Keratinocyte (primary cell): ENCODE data around the gene AIFM3. TPM values are rescaled to one million over a fixed set of nuclear protein-coding genes. Genes with fewer than 3 reads are reported as not detected.

Experiments used
- DNase-seq: peaks from one replicate; pipeline ENCODE4 v3.0.0-alpha.2; 2011; ENCODE audit warnings: low read depth, missing footprints, low spot score
- FAIRE-seq: peaks from 2 replicates; lab custom pipeline; 2011; peaks lifted over from hg19 to GRCh38; lab: Jason Lieb, UNC
- H2AFZ ChIP-seq: 2 replicates; pipeline ENCODE4 v1.6.0; 2012; ENCODE audit warnings: low read length, control low read depth, inconsistent platforms; ENCODE audit not compliant: control insufficient read depth
- H3K27ac ChIP-seq: 2 replicates; pipeline ENCODE4 v1.5.1; 2011; ENCODE audit warnings: low read length; ENCODE audit not compliant: control insufficient read depth, insufficient read depth
- H3K27me3 ChIP-seq: 3 replicates; pipeline ENCODE4 v1.6.0; 2011; ENCODE audit warnings: low read length; ENCODE audit not compliant: control insufficient read depth, insufficient read depth; ENCODE audit errors: extremely low read depth
- H3K36me3 ChIP-seq, 2 experiments: 2 replicates in 1 of 2; 3 replicates in 1 of 2; pipeline ENCODE4 v1.5.1; 2011; ENCODE audit warnings: low read length in 2 of 2, mild to moderate bottlenecking in 1 of 2; ENCODE audit not compliant: control insufficient read depth in 2 of 2, insufficient read depth in 2 of 2; ENCODE audit errors: extremely low read depth in 1 of 2
- H3K4me1 ChIP-seq: 3 replicates; pipeline ENCODE4 v1.5.1; 2011; ENCODE audit warnings: low read length; ENCODE audit not compliant: control insufficient read depth, insufficient read depth; ENCODE audit errors: extremely low read depth
- H3K4me2 ChIP-seq: 3 replicates; pipeline ENCODE4 v1.6.0; 2011; ENCODE audit warnings: low read depth, low read length; ENCODE audit not compliant: control insufficient read depth, insufficient read depth; ENCODE audit errors: extremely low read depth
- H3K4me3 ChIP-seq, 3 experiments: fragments of 200-600 bp in 1 of 3; sonication (generic) in 1 of 3; 2 replicates in 2 of 3; 3 replicates in 1 of 3; pipeline ENCODE4 v1.5.1; 2011 to 2016; ENCODE audit warnings: low read length in 3 of 3, mild to moderate bottlenecking in 3 of 3, control low read depth in 2 of 3, inconsistent platforms in 1 of 3, low read depth in 1 of 3, mixed read lengths in 1 of 3, mixed run types in 1 of 3, moderate library complexity in 1 of 3; ENCODE audit not compliant: control insufficient read depth in 2 of 3, insufficient read depth in 2 of 3; ENCODE audit errors: extremely low read depth in 1 of 3
- H3K79me2 ChIP-seq: 2 replicates; pipeline ENCODE4 v1.6.0; 2012; ENCODE audit warnings: low read length; ENCODE audit not compliant: control insufficient read depth, insufficient read depth
- H3K9ac ChIP-seq: 3 replicates; pipeline ENCODE4 v1.6.0; 2011; ENCODE audit warnings: low read length; ENCODE audit not compliant: control insufficient read depth, insufficient read depth; ENCODE audit errors: extremely low read depth
- H3K9me1 ChIP-seq: 3 replicates; pipeline ENCODE4 v1.6.0; 2011; ENCODE audit warnings: low read length; ENCODE audit not compliant: control insufficient read depth, insufficient read depth; ENCODE audit errors: extremely low read depth
- H3K9me3 ChIP-seq: 2 replicates; pipeline ENCODE4 v1.5.1; 2012; ENCODE audit warnings: low read depth, low read length; ENCODE audit not compliant: control insufficient read depth
- H4K20me1 ChIP-seq: 3 replicates; pipeline ENCODE4 v1.6.0; 2011; ENCODE audit warnings: low read length; ENCODE audit not compliant: control insufficient read depth, insufficient read depth; ENCODE audit errors: extremely low read depth
- EZH2 ChIP-seq: IDR thresholded peaks from one replicate; pipeline ENCODE4 v1.6.1; 2012; ENCODE audit warnings: inconsistent platforms, mild to moderate bottlenecking, low read length, moderate library complexity
- dilution Hi-C: fragments of 300-500 bp; cut with MboI; formaldehyde crosslinking; loops from one replicate; pipeline ENCODE4 v1.7.0; 2020; ENCODE audit warnings: low sequenced_read_pairs; ENCODE audit not compliant: extremely low pct_ligation_motif_present
- polyA plus RNA-seq, 5 experiments: library from polyadenylated mRNA; depleted of rRNA in 3 of 5; stranded (reverse) in 3 of 5; stranded (forward) in 1 of 5; unstranded in 1 of 5; fragments of >200 nt; gene quantifications; 1 replicate in 1 of 5; 2 replicates in 3 of 5; 3 replicates in 1 of 5; pipeline versions ENCODE4 v1.2.1 to v1.2.3, GENCODE V29; 2011 to 2012; ENCODE audit warnings: missing spikeins in 2 of 5, low read depth in 1 of 5, low replicate concordance in 1 of 5
- TF ChIP-seq, protein P1 (sequence below), 3 experiments: IDR thresholded peaks in 1 of 3; conservative IDR thresholded peaks in 1 of 3; optimal IDR thresholded peaks in 1 of 3; 2 replicates in 2 of 3; 3 replicates in 1 of 3; pipeline versions ENCODE3 to v1.5.1; 2011; ENCODE audit warnings: low read length in 3 of 3, mild to moderate bottlenecking in 3 of 3, moderate library complexity in 2 of 3, control low read depth in 1 of 3, inconsistent platforms in 1 of 3; ENCODE audit not compliant: insufficient read depth in 2 of 3; ENCODE audit errors: extremely low read depth in 1 of 3

AIFM3 gene
- polyA plus RNA-seq, 1 donor (not counting 4 experiments of a cell fraction or from before 2014, with no cell fraction given), result 0.59 TPM

DNA sequence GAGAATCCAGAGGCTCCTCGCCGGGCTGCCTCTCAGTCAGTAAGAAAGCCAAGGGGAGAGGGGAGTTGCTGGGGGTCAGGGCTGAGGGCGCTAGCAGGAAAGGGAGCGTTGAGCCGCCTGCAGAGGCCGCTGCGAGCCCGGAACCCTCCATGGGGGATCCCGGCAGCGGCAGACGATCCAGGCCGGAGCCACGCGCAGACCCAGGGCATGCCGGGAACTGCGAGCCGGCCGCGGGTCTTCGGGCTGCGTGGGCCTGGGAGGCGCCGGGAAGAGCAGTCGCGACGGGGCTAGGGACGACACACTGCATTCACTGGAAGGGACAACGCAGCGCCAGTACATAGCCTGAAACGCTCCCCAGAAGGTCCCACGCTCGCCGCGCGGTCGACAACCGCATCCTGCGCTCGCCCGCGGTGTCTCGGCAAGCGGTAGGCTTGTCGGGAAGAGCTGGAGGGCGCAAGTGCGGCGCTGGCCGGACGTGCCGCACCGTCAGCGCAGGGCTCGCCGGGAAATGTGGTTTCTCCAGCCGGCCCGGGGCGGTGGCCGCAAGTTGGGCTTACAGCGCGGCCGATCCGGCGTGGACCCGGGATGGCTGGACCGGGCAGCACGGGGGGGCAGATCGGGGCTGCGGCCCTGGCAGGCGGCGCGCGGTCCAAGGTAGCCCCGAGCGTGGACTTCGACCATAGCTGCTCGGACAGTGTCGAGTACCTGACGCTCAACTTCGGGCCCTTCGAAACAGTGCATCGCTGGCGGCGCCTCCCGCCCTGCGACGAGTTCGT, 14.9 kb downstream of the AIFM3 start, which contains the start of gene LZTR1:
Gene LZTR1, plus strand, starts transcription at position 511 of the 776 bp plus-strand sequence. Its CDS starts 75 bp downstream, at position 586.
- Histone ChIP-seq H3K27me3 (no peaks in the 10 kb centered on the region), H4K20me1 (peaks cover 4% of the 10 kb centered on the region), H3K79me2 (peaks cover 23% of the 10 kb centered on the region), H3K9me3 (peaks cover 7% of the 10 kb centered on the region), H3K27ac (peak within 1 kb of the TSS; percentile 77), H3K4me3 (peak within 1 kb of the TSS; percentile 75 to 93 (median 90)), H3K4me1 (peaks cover 29% of the 10 kb centered on the region), H3K9me1 (no peaks in the 10 kb centered on the region), H2AFZ (peak within 1 kb of the TSS; percentile 97), H3K9ac (peak within 1 kb of the TSS; percentile 91), H3K36me3 (peaks cover 14% of the 10 kb centered on the region in 2 experiments), H3K4me2 (peak within 1 kb of the TSS; percentile 97)
- no peak for DNase-seq
- TF ChIP-seq EZH2, result no peak
- TF ChIP-seq, protein P1, sequence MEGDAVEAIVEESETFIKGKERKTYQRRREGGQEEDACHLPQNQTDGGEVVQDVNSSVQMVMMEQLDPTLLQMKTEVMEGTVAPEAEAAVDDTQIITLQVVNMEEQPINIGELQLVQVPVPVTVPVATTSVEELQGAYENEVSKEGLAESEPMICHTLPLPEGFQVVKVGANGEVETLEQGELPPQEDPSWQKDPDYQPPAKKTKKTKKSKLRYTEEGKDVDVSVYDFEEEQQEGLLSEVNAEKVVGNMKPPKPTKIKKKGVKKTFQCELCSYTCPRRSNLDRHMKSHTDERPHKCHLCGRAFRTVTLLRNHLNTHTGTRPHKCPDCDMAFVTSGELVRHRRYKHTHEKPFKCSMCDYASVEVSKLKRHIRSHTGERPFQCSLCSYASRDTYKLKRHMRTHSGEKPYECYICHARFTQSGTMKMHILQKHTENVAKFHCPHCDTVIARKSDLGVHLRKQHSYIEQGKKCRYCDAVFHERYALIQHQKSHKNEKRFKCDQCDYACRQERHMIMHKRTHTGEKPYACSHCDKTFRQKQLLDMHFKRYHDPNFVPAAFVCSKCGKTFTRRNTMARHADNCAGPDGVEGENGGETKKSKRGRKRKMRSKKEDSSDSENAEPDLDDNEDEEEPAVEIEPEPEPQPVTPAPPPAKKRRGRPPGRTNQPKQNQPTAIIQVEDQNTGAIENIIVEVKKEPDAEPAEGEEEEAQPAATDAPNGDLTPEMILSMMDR (optimal IDR thresholded peaks at IDR 0.05 in 1 of 3, IDR thresholded peaks at IDR 0.05 in 1 of 3, conservative IDR thresholded peaks at IDR 0.05 in 1 of 3; ENCODE audit: extremely low read depth in 1 of 3, insufficient read depth in 2 of 3, low read length in 3 of 3), result peak; percentile 55 to 60 (median 59)
- FAIRE-seq, result no peak
- dilution Hi-C loops, result no loop called here

DNA sequence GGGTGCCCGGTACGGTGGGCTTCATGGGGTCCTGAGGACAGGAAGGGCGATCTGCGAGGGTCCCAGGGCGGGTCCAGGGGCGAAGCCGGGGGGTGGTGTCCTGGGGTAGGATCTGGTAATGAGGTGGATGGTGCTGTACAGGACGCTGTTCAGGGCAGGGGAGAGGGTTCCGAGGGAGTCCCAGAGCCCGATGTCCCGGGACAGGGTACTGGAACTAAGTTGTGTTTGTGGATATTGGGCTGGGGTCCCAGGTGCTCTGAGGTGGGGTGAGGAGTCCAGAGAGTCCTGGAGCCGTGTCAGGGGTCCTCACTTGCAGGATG, 15.5 kb downstream of the AIFM3 start:
- Histone ChIP-seq H3K27me3 (no peaks in the 10 kb centered on the region), H3K27ac (peak overlapping the region; percentile 77), H3K9me1 (no peaks in the 10 kb centered on the region), H3K4me2 (peak overlapping the region; percentile 97), H3K79me2 (peaks cover 23% of the 10 kb centered on the region), H4K20me1 (peaks cover 4% of the 10 kb centered on the region), H3K9me3 (peaks cover 7% of the 10 kb centered on the region), H2AFZ (peak overlapping the region; percentile 97), H3K9ac (peak overlapping the region; percentile 91), H3K4me1 (peaks cover 29% of the 10 kb centered on the region), H3K4me3 (peak overlapping the region; percentile 75 to 93 (median 90)), H3K36me3 (peaks cover 17% of the 10 kb centered on the region in 2 experiments)
- DNase-seq (no peak), FAIRE-seq (no peak)
- TF ChIP-seq, protein P1 (optimal IDR thresholded peaks at IDR 0.05 in 1 of 3, IDR thresholded peaks at IDR 0.05 in 1 of 3, conservative IDR thresholded peaks at IDR 0.05 in 1 of 3; ENCODE audit: extremely low read depth in 1 of 3, insufficient read depth in 2 of 3, low read length in 3 of 3), result no peak
- TF ChIP-seq EZH2, result no peak
- dilution Hi-C loops, result no loop called here
